ENCODE results near the gene HDC. TPM values are rescaled to one million over a fixed set of nuclear protein-coding genes. Genes with fewer than 3 reads are reported as not detected.

The HDC gene
- total RNA-seq, 1 experiment from 2014 or later: not detected

GRCh38 chr15:50231761-50232160 is 33.8 kb downstream of the HDC start:
- CTCF ChIA-PET: no interaction called here
- H3K36me3 ChIP-seq (ENCODE audit: insufficient read depth, low read length, poor library complexity, severe bottlenecking): no peaks in the 10 kb centered on the region
- BruUV-seq (replicated peaks): no TSS peak

GRCh38 chr15:50229336-50229735 is 36.2 kb downstream of the HDC start:
- Histone ChIP-seq H3K27ac (ENCODE audit: low read depth, low read length, poor library complexity, severe bottlenecking) (no peak overlapping the region), H3K27me3 (replicated peaks; ENCODE audit: insufficient read depth, low read depth, low read length, poor library complexity) (no peaks in the 10 kb centered on the region), H3K36me3 (ENCODE audit: insufficient read depth, low read length, poor library complexity, severe bottlenecking) (no peaks in the 10 kb centered on the region), H3K4me1 (ENCODE audit: insufficient read depth, low read length, poor library complexity, severe bottlenecking) (no peaks in the 10 kb centered on the region), H3K9me3 (ENCODE audit: low read depth, low read length, poor library complexity, severe bottlenecking) (no peaks in the 10 kb centered on the region), H3K4me3 (ENCODE audit: low read depth, low read length, poor library complexity, severe bottlenecking) (no peak overlapping the region)
- no peak for DNase-seq (ENCODE audit: low spot score)
- TF ChIP-seq EZH2 (IDR thresholded peaks at IDR 0.05; ENCODE audit: borderline replicate concordance, low read depth, low read length, poor library complexity, severe bottlenecking): no peak
- no peak for TF ChIP-seq CTCF (conservative IDR thresholded peaks at IDR 0.05; ENCODE audit: low read depth, low read length)
- intact Hi-C loops (cut with micrococcal nuclease; ENCODE audit: unreplicated experiment): no loop called here
- CTCF ChIA-PET: no interaction called here
- POLR2A ChIA-PET (ENCODE audit: low non-redundant PET): no interaction called here
- no TSS peak for BruUV-seq (replicated peaks)

More at GRCh38 chr15:50231761-50232160, 33.8 kb downstream of the HDC start:
- TF ChIP-seq CTCF (conservative IDR thresholded peaks at IDR 0.05; ENCODE audit: low read depth, low read length) (no peak), EZH2 (IDR thresholded peaks at IDR 0.05; ENCODE audit: borderline replicate concordance, low read depth, low read length, poor library complexity, severe bottlenecking) (no peak)
- Histone ChIP-seq H3K4me3 (ENCODE audit: low read depth, low read length, poor library complexity, severe bottlenecking) (no peak overlapping the region), H3K27ac (ENCODE audit: low read depth, low read length, poor library complexity, severe bottlenecking) (no peak overlapping the region), H3K9me3 (ENCODE audit: low read depth, low read length, poor library complexity, severe bottlenecking) (no peaks in the 10 kb centered on the region), H3K4me1 (ENCODE audit: insufficient read depth, low read length, poor library complexity, severe bottlenecking) (peaks cover 5% of the 10 kb centered on the region), H3K27me3 (replicated peaks; ENCODE audit: insufficient read depth, low read depth, low read length, poor library complexity) (no peaks in the 10 kb centered on the region)
- DNase-seq (ENCODE audit: low spot score): no peak
- POLR2A ChIA-PET (ENCODE audit: low non-redundant PET): no interaction called here
- intact Hi-C loops (cut with micrococcal nuclease; ENCODE audit: unreplicated experiment): no loop called here

GRCh38 chr15:50228866-50229265 is 36.7 kb downstream of the HDC start:
- ChIA-PET POLR2A (ENCODE audit: low non-redundant PET) (no interaction called here), CTCF (no interaction called here)
- Histone ChIP-seq H3K9me3 (ENCODE audit: low read depth, low read length, poor library complexity, severe bottlenecking) (no peaks in the 10 kb centered on the region), H3K27ac (ENCODE audit: low read depth, low read length, poor library complexity, severe bottlenecking) (no peak overlapping the region), H3K4me1 (ENCODE audit: insufficient read depth, low read length, poor library complexity, severe bottlenecking) (no peaks in the 10 kb centered on the region), H3K4me3 (ENCODE audit: low read depth, low read length, poor library complexity, severe bottlenecking) (no peak overlapping the region), H3K27me3 (replicated peaks; ENCODE audit: insufficient read depth, low read depth, low read length, poor library complexity) (no peaks in the 10 kb centered on the region), H3K36me3 (ENCODE audit: insufficient read depth, low read length, poor library complexity, severe bottlenecking) (no peaks in the 10 kb centered on the region)
- no peak for DNase-seq (ENCODE audit: low spot score)
- TF ChIP-seq CTCF (conservative IDR thresholded peaks at IDR 0.05; ENCODE audit: low read depth, low read length) (no peak), EZH2 (IDR thresholded peaks at IDR 0.05; ENCODE audit: borderline replicate concordance, low read depth, low read length, poor library complexity, severe bottlenecking) (no peak)
- BruUV-seq (replicated peaks): no TSS peak
- intact Hi-C loops (cut with micrococcal nuclease; ENCODE audit: unreplicated experiment): no loop called here
